WI38 (cell line): Measurements from ENCODE around the gene NEK10.
"Not testable (repeated sequence)": the region's sequence is repeated elsewhere in the genome, so short reads cannot be mapped to it uniquely, and the experiment has no call there.

Experiments
- H3K4me3 ChIP-seq: 2 replicates; pipeline ENCODE4 v1.5.1; 2011; ENCODE audit warnings: low read depth, mild to moderate bottlenecking, control low read depth, low read length
- TF ChIP-seq, protein P1 (sequence below): IDR thresholded peaks from 2 replicates; pipeline ENCODE4 v1.5.1; 2012; ENCODE audit warnings: low read depth, mild to moderate bottlenecking, control low read depth, low read length

NEK10 gene

DNA sequence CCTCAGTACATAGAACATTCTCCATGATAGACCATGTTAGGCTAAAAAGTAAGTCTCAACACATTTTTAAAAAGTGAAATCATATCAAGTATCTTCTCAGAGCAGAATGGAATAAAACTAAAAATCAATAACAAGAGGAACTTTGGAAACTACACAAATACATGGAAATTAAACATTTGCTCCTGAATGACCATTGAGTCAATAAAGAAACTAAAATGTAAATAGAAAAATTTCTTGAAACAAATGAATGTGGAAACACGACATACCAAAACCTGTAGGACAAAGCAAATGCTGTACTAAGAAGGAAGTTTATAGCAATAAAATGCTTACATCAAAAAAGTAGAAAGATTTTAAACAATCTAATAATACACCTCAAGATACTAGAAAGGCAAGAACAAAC lies 33.6 kb downstream of the NEK10 start:
- H3K4me3 ChIP-seq: no peak overlapping the region
- TF ChIP-seq, protein P1, sequence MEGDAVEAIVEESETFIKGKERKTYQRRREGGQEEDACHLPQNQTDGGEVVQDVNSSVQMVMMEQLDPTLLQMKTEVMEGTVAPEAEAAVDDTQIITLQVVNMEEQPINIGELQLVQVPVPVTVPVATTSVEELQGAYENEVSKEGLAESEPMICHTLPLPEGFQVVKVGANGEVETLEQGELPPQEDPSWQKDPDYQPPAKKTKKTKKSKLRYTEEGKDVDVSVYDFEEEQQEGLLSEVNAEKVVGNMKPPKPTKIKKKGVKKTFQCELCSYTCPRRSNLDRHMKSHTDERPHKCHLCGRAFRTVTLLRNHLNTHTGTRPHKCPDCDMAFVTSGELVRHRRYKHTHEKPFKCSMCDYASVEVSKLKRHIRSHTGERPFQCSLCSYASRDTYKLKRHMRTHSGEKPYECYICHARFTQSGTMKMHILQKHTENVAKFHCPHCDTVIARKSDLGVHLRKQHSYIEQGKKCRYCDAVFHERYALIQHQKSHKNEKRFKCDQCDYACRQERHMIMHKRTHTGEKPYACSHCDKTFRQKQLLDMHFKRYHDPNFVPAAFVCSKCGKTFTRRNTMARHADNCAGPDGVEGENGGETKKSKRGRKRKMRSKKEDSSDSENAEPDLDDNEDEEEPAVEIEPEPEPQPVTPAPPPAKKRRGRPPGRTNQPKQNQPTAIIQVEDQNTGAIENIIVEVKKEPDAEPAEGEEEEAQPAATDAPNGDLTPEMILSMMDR: no peak

DNA sequence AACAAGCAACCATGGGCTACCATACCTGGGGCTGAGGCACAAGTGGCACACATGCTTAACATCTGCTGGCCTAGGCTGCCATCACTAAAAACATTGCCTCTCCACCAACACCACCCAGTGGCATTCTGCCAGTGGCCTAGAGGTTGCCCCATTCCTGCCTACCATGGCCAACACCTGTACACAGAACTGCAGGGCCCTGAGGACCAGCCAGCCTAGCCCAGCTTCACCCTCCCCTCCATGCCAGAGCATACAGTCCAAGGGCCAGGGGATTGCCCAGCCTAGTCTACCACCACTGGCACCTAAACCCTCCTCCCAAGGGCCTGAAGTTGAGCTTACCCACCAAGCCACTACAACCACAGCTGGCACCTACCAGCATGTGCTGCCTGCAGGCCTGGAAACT lies 35.3 kb downstream of the NEK10 start:
- no peak overlapping the region for H3K4me3 ChIP-seq
- TF ChIP-seq, protein P1: no peak

DNA sequence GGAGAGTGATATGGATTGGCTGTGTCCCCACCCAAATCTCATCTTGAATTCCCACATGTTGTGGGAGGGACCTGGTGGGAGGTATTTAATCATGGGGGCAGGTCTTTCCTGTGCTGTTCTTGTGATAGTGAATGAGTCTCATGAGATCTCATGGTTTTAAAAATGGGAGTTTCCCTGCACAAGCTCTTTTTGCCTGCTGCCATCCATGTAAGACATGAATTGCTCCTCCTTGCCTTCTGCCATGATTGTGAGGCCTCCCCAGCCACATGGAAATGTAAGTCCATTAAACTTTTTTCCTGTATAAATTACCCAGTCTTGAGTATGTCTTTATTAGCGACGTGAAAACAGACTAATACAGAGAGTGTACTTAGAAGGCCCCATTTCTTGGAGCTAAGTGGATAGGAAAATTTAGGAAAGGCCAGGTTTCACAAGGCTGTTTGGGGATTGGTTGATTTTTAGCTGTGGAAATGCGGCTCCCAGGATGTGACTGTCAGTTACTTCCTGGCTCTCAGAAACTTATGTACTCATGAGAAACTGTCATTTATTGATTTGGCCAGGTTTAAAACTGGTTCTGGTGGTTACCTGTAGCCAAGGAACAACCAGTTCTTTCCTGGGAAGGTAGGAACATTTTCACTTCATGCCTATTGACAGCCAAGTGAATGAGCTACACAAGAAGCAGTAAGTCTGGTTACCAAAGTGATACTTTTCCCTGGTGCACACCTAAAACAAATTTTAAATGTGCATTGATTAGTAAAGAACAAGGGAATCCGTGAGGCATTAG lies 40.0 kb downstream of the NEK10 start:
- not testable (repeated sequence) for H3K4me3 ChIP-seq

DNA sequence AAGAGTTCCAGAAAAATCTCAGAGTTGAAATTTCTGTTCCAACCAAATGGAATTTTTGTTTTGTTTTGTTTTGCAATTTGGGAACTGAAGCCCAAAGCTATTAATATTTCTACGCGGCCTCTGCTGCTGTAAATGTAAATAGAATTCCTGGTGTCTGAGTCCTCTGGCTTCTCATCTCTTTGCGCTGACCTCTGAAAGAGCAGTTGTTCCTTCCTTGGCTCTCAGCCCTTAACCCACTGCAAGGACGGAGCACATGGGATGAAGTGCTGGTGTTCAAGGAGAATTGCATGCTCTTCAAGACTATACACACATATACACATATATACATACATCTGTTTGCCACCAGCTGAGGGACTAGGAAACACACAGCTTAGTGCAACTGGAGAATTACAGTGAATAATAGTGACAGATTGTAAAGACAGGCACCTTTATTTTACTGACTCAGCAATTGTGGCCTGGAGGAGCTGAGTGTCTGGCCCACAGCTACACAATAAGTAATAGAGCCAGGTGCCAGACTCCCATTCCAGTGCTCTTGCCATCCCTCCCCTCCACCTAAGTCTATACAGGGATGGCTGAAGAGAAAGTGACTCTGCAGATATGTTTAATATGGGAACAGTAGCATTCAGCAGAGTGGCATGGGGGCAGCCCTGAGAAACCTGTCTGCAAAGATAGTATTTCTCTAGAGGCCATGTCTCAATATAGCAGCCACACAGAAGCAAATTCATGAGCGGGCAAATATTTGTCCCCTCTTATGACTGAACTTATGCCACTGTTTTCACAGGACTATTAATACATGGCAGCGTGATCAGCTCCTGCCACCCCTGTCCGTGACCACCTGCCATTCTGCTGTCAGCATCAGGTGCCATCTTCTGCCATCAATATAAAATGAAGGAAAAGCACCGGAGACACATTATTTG lies 42.3 kb downstream of the NEK10 start:
- H3K4me3 ChIP-seq: no peak overlapping the region
- TF ChIP-seq, protein P1: no peak

DNA sequence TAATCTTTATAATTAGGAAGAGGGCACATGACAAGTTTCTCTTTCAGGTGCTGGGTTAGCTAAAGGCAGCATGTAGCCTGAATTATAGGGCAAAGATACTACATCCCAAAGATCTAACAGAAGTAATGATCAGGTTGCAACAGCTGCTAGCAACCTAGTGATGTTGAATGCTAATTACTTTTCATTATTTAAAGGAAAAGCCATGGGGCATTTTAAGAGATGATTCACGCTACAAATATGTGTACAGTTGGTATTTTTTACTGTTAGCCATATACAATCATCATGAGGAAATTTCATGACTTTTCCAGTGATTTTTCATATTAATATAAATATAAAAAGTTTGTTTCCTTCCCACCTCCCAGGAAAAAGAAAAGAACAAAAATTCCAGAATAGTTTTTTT lies 43.0 kb downstream of the NEK10 start:
- H3K4me3 ChIP-seq: no peak overlapping the region
- TF ChIP-seq, protein P1: no peak

DNA sequence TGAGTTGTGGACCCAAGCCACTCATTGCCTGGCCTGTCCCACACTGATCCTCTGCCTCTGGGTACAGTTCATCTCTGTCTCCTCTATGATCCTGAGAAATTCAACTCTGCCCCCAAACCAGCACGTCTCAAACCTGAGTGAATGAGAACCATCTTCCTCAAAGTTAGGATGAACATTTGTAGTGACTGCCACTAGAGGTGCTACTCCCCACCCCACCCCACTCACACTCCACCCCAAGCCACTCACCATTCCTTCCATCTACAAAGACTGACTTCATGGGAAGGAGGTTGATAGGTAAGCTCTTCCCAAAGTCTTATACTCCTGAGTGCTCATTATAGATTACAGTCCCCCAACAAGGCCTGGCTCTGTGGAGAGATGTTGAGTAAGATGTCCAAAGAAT lies 43.8 kb downstream of the NEK10 start:
- no peak overlapping the region for H3K4me3 ChIP-seq
- TF ChIP-seq, protein P1: no peak

DNA sequence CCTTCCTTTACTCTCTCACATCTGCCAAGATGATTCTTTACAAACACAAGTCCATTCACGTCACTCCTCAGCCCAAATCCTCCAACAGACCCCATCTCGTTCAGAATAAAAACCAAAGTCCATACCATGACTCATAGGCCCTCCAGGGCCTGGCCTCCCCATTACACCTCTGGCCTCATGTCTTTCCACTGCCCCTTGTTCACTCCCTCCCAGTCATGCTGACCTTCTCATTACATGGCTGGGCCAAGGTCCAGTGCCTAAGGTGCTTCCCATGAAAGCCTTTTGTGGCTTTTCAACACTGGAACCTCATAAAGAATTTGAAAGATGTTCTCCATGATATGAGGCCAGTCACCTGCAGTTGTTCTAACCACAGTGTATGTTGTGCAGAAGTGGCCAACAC lies 44.5 kb downstream of the NEK10 start:
- TF ChIP-seq, protein P1: no peak
- H3K4me3 ChIP-seq: no peak overlapping the region
